Natural killer cell (primary cell): ENCODE data around the gene BEST2. TPM values are rescaled to one million over a fixed set of nuclear protein-coding genes. Genes with fewer than 3 reads are reported as not detected.

Experiments used
- ATAC-seq, 3 donors: fragments of 150-1000 bp in 2 of 3; fragments of 200-7000 bp in 1 of 3; cut with Tn5 transposase; 1 replicate in 1 of 3; 2 replicates in 2 of 3; pipeline ENCODE4 v1.10.0; 2021; ENCODE audit warnings: mild to moderate bottlenecking in 2 of 3, moderate library complexity in 2 of 3
- DNase-seq, 2 donors: peaks; one replicate each; pipeline versions ENCODE4 v3.0.0 to v3.0.0-alpha.2; 2013 to 2021; ENCODE audit warnings: mixed read lengths in 1 of 2
- H3K27ac ChIP-seq: one replicate; pipeline ENCODE4 v1.5.1; 2013; ENCODE audit warnings: mild to moderate bottlenecking, low read length
- H3K27me3 ChIP-seq: one replicate; pipeline ENCODE4 v1.6.1; 2013; ENCODE audit warnings: low read length; ENCODE audit not compliant: control insufficient read depth, insufficient read depth
- H3K36me3 ChIP-seq: one replicate; pipeline ENCODE4 v1.6.1; 2013; ENCODE audit warnings: low read length; ENCODE audit not compliant: control insufficient read depth, insufficient read depth
- H3K4me1 ChIP-seq: one replicate; pipeline ENCODE4 v1.6.1; 2013; ENCODE audit warnings: low read length; ENCODE audit not compliant: control insufficient read depth, insufficient read depth
- H3K4me3 ChIP-seq: one replicate; pipeline ENCODE4 v1.5.1; 2013; ENCODE audit warnings: low read length
- H3K9me3 ChIP-seq: one replicate; pipeline ENCODE4 v1.6.1; 2013; ENCODE audit warnings: low read length; ENCODE audit not compliant: control insufficient read depth, insufficient read depth
- H3K27ac Mint-ChIP-seq, 2 donors: one replicate each; pipeline ENCODE4 v1.8.0; 2022; ENCODE audit warnings: mild to moderate bottlenecking in 2 of 2, mixed read lengths in 2 of 2, moderate library complexity in 1 of 2
- H3K27me3 Mint-ChIP-seq, 2 donors: one replicate each; pipeline ENCODE4 v1.8.0; 2022; ENCODE audit warnings: low read depth in 2 of 2, mixed read lengths in 2 of 2
- H3K36me3 Mint-ChIP-seq: one replicate; pipeline ENCODE4 v1.8.0; 2022; ENCODE audit warnings: mixed read lengths
- H3K4me1 Mint-ChIP-seq, 2 donors: one replicate each; pipeline ENCODE4 v1.8.0; 2022; ENCODE audit warnings: mixed read lengths in 2 of 2
- H3K4me3 Mint-ChIP-seq: one replicate; pipeline ENCODE4 v1.8.0; 2022; ENCODE audit warnings: mild to moderate bottlenecking, moderate library complexity, mixed read lengths
- H3K9me3 Mint-ChIP-seq, 2 donors: one replicate each; pipeline ENCODE4 v1.8.0; 2022; ENCODE audit warnings: mixed read lengths in 2 of 2
- WGBS: methylation state at CpG from one replicate; pipeline ENCODE4 v1.1.7; 2013; ENCODE audit warnings: missing lambda C conversion rate; ENCODE audit not compliant: insufficient coverage; 5-methylcytosine and 5-hydroxymethylcytosine counted together
- intact Hi-C: fragments of 100-400 bp; cut with micrococcal nuclease; formaldehyde crosslinking; loops from one replicate; pipeline ENCODE4 v1.14.2; 2022
- total RNA-seq, 4 donors: library from RNA; stranded (reverse); fragments of 120-200 nt in 1 of 4; gene quantifications; one replicate each; pipeline versions ENCODE4 v1.2.3 to v1.2.4, GENCODE V29; 2013 to 2022
- TF ChIP-seq, protein P1 (sequence below): fragments of 200-600 bp; IDR thresholded peaks from one replicate; pipeline ENCODE4 v1.8.0; 2022; ENCODE audit warnings: antibody characterized with exemption

BEST2 gene
- not detected for total RNA-seq
- total RNA-seq (2013) = not detected

DNA sequence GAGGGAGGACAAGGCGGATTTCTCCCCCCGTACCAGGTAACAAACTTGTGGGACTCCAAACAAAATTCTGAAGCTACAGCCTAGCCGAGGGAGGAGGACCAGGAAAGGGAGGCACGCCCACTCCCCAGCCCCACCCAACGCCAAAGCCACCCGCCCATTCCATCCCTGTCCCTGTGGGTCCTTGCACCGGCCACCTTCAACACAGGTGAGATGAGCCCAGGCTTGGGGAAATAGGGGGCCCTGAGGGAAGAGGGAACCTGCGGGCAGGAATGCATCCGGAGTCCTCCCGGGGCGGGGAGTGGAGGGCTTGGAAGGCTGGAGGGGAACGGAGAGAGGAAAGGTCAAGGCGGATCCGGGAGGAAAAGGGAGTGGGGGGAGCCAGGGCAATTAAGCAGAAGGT lies at the start of gene BEST2:
TSS of gene BEST2 (plus strand) at position 157 of the 400 bp plus-strand sequence. CDS start 802 bp downstream, outside the sequence.
- Histone ChIP-seq H3K27ac (no peak within 1 kb of the TSS), H3K9me3 (peaks cover 9% of the 10 kb centered on the region), H3K36me3 (peaks cover 13% of the 10 kb centered on the region), H3K4me3 (no peak within 1 kb of the TSS), H3K4me1 (no peaks in the 10 kb centered on the region), H3K27me3 (no peaks in the 10 kb centered on the region)
- TF ChIP-seq, protein P1, sequence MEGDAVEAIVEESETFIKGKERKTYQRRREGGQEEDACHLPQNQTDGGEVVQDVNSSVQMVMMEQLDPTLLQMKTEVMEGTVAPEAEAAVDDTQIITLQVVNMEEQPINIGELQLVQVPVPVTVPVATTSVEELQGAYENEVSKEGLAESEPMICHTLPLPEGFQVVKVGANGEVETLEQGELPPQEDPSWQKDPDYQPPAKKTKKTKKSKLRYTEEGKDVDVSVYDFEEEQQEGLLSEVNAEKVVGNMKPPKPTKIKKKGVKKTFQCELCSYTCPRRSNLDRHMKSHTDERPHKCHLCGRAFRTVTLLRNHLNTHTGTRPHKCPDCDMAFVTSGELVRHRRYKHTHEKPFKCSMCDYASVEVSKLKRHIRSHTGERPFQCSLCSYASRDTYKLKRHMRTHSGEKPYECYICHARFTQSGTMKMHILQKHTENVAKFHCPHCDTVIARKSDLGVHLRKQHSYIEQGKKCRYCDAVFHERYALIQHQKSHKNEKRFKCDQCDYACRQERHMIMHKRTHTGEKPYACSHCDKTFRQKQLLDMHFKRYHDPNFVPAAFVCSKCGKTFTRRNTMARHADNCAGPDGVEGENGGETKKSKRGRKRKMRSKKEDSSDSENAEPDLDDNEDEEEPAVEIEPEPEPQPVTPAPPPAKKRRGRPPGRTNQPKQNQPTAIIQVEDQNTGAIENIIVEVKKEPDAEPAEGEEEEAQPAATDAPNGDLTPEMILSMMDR = no peak
- WGBS = 63% methylated on average over 11 of the region's 14 CpGs
- no peak within 1 kb of the TSS for H3K4me3 Mint-ChIP-seq
- H3K9me3 Mint-ChIP-seq = no peaks in the 10 kb centered on the region
- ATAC-seq (no peak), DNase-seq (no peak)
- no peaks in the 10 kb centered on the region for H3K36me3 Mint-ChIP-seq
- intact Hi-C loops = no loop called here
- no peak within 1 kb of the TSS for H3K27ac Mint-ChIP-seq
- peaks cover 15 to 18% of the 10 kb centered on the region in 2 donors for H3K27me3 Mint-ChIP-seq
- H3K4me1 Mint-ChIP-seq = peaks cover 0 to 5% of the 10 kb centered on the region in 2 donors

GRCh38 chr19:12703046-12703445 lies 48.5 kb upstream of the BEST2 start:
- Histone ChIP-seq H3K27ac (no peak overlapping the region), H3K36me3 (peaks cover 41% of the 10 kb centered on the region), H3K4me3 (no peak overlapping the region), H3K9me3 (no peaks in the 10 kb centered on the region), H3K4me1 (no peaks in the 10 kb centered on the region), H3K27me3 (no peaks in the 10 kb centered on the region)
- DNase-seq (peak in 1 of 2 donors; percentile 40), ATAC-seq (peak in 2 of 3 donors; percentile 43 to 53)
- Mint-ChIP-seq H3K27me3 (no peaks in the 10 kb centered on the region), H3K4me3 (no peak overlapping the region), H3K4me1 (no peaks in the 10 kb centered on the region), H3K36me3 (no peaks in the 10 kb centered on the region), H3K27ac (no peak overlapping the region), H3K9me3 (no peaks in the 10 kb centered on the region)
- TF ChIP-seq, protein P1 = no peak
- intact Hi-C loops = no loop called here
- WGBS = 93% methylated on average over 9 of the region's 9 CpGs

GRCh38 chr19:12705169-12705568 lies 46.4 kb upstream of the BEST2 start:
- no peak overlapping the region for H3K4me3 ChIP-seq

More at GRCh38 chr19:12705169-12705568, 46.4 kb upstream of the BEST2 start:
- H3K27ac ChIP-seq = no peak overlapping the region
- no peak overlapping the region for H3K27ac Mint-ChIP-seq
- no peaks in the 10 kb centered on the region for H3K9me3 Mint-ChIP-seq
- 97% methylated on average over 13 of the region's 13 CpGs for WGBS
- no peaks in the 10 kb centered on the region for H3K36me3 Mint-ChIP-seq
- no peak for DNase-seq
- intact Hi-C loops = no loop called here
- peaks cover 47% of the 10 kb centered on the region for H3K36me3 ChIP-seq
- H3K9me3 ChIP-seq = no peaks in the 10 kb centered on the region
- no peaks in the 10 kb centered on the region for H3K4me1 Mint-ChIP-seq
- H3K27me3 Mint-ChIP-seq = no peaks in the 10 kb centered on the region
- no peaks in the 10 kb centered on the region for H3K4me1 ChIP-seq
- no peak overlapping the region for H3K4me3 Mint-ChIP-seq
- H3K27me3 ChIP-seq = no peaks in the 10 kb centered on the region
- TF ChIP-seq, protein P1 = no peak
- no peak for ATAC-seq
